K562 (cell line): ENCODE data around the gene CEP131. TPM values are rescaled to one million over a fixed set of nuclear protein-coding genes. Genes with fewer than 3 reads are reported as not detected.

ENCODE experiments used
- ADNP ChIP-seq: fragments of 200-800 bp; sonication (Bioruptor generic); IDR thresholded peaks from 2 replicates; pipeline ENCODE4 v1.6.1; 2016; ENCODE audit warnings: missing genetic modification characterization, missing compliant biosample characterization
- NR2C1 ChIP-seq, 2 experiments: fragments of 450-650 bp; IDR thresholded peaks; 2 replicates each; pipeline ENCODE4 v1.6.1; 2017; ENCODE audit warnings: mild to moderate bottlenecking in 2 of 2, antibody characterized with exemption in 1 of 2, inconsistent platforms in 1 of 2, missing compliant biosample characterization in 1 of 2, missing genetic modification characterization in 1 of 2
- STAT5A ChIP-seq: IDR thresholded peaks from 2 replicates; pipeline ENCODE4 v1.6.1; 2012; ENCODE audit warnings: low read length, inconsistent platforms, borderline replicate concordance
- ZNF12 ChIP-seq: sonication (generic); formaldehyde crosslinking; IDR thresholded peaks from 2 replicates; pipeline ENCODE4 v1.4.0; 2020; ENCODE audit warnings: mild to moderate bottlenecking, missing genetic modification reagents
- ZNF717 ChIP-seq: fragments of 250-450 bp; sonication (Bioruptor Pico); IDR thresholded peaks from 2 replicates; pipeline ENCODE4 v1.5.0; 2021
- polyA plus RNA-seq, 8 experiments: library from polyadenylated mRNA; depleted of rRNA in 4 of 8; stranded (reverse) in 5 of 8; unstranded in 3 of 8; fragments of >200 nt; fragmentation: Nextera tagmentation in 2 of 8; fragmentation: Illumina TruSeq in 1 of 8; extraction: Ambion mirVana in 2 of 8; extraction: Trizol in 1 of 8; gene quantifications; 2 replicates each; pipeline versions ENCODE4 v1.2.1 to v1.2.3, GENCODE V29; 2011 to 2014; ENCODE audit warnings: inconsistent platforms in 1 of 8, missing spikeins in 1 of 8
- total RNA-seq, 7 experiments: library from RNA; depleted of rRNA in 6 of 7; stranded (reverse); fragments of >200 nt in 6 of 7; fragmentation: Illumina TruSeq in 2 of 7; extraction: Trizol in 2 of 7; gene quantifications; 2 replicates each; pipeline versions ENCODE4 v1.2.1 to v1.2.3, GENCODE V29; 2011 to 2021; ENCODE audit warnings: low replicate concordance in 1 of 7
- TF ChIP-seq, protein P1 (sequence below): fragments of 150-350 bp; IDR thresholded peaks from 2 replicates; pipeline ENCODE4 v1.6.1; 2014; ENCODE audit warnings: low read depth, mild to moderate bottlenecking, low read length, borderline replicate concordance
- TF ChIP-seq, protein P2 (sequence below), 2 experiments: fragments of 450-650 bp in 1 of 2; sonication (generic) in 1 of 2; formaldehyde crosslinking in 1 of 2; IDR thresholded peaks in 1 of 2; conservative IDR thresholded peaks in 1 of 2; 2 replicates each; pipeline versions ENCODE4 v1.6.1 to v1.8.1; 2016 to 2023; ENCODE audit warnings: mild to moderate bottlenecking in 2 of 2, moderate library complexity in 2 of 2, inconsistent platforms in 1 of 2, missing genetic modification reagents in 1 of 2
- TF ChIP-seq, protein P3 (sequence below): IDR thresholded peaks from 2 replicates; pipeline ENCODE4 v1.6.1; 2012; ENCODE audit warnings: low read depth, low read length, improper control_type of control experiment, borderline replicate concordance
- TF ChIP-seq, protein P4 (sequence below): sonication (generic); formaldehyde crosslinking; IDR thresholded peaks from 2 replicates; pipeline ENCODE4 v1.8.0; 2023; ENCODE audit warnings: missing genetic modification reagents, mild to moderate bottlenecking, borderline replicate concordance
- TF ChIP-seq, protein P5 (sequence below): sonication (generic); formaldehyde crosslinking; IDR thresholded peaks from 2 replicates; pipeline ENCODE4 v1.8.1; 2022; ENCODE audit warnings: missing genetic modification reagents

Gene CEP131
- total and polyA plus RNA-seq, 9 of the 15 experiments (the other 6 are each of a cell fraction or from before 2014, with no cell fraction given), result 0.24 to 21.2 (median 2.3) TPM

DNA sequence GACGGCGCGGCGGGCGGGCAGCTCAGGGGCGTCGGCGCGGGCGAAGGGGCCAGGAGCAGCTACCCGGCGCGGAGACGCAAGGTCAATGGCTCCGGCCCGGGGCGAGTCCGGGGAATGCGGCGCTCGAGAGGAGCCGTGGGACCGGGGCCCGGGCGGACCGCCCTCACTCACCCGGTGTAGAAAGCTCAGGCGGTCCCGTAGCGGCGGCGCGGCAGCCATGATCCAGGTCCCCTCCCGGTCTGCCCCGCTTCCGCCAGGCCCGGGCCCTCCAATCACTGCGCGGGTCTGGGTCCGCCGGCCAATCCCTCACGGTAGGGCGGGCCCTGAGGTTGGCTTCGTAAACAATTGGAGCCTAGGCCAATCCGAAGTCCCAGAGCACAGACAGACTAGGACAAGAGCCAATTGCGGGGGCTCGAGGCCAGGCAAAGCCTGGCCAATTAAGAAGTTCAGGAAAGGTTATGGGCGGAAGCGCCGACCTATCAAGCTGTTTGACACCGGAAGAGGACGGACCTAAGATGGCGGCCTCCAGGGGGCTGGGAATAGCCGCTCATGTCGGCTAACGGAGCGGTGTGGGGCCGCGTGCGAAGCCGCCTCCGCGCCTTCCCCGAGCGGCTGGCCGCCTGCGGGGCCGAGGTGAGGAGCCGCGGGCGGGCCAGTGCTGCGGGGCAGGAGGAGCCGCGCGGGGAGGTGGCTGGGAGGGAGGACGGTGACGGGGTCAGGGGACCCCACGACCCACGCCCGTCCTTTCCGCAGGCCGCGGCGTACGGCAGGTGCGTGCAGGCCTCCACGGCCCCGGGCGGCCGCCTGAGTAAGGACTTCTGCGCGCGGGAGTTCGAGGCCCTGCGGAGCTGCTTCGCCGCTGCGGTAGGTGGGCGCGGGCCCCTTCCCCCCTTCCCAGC is 16.3 kb upstream of the CEP131 start, which contains the start of the genes NDUFAF8 and TEPSIN (continued):
- TF ChIP-seq, protein P1, sequence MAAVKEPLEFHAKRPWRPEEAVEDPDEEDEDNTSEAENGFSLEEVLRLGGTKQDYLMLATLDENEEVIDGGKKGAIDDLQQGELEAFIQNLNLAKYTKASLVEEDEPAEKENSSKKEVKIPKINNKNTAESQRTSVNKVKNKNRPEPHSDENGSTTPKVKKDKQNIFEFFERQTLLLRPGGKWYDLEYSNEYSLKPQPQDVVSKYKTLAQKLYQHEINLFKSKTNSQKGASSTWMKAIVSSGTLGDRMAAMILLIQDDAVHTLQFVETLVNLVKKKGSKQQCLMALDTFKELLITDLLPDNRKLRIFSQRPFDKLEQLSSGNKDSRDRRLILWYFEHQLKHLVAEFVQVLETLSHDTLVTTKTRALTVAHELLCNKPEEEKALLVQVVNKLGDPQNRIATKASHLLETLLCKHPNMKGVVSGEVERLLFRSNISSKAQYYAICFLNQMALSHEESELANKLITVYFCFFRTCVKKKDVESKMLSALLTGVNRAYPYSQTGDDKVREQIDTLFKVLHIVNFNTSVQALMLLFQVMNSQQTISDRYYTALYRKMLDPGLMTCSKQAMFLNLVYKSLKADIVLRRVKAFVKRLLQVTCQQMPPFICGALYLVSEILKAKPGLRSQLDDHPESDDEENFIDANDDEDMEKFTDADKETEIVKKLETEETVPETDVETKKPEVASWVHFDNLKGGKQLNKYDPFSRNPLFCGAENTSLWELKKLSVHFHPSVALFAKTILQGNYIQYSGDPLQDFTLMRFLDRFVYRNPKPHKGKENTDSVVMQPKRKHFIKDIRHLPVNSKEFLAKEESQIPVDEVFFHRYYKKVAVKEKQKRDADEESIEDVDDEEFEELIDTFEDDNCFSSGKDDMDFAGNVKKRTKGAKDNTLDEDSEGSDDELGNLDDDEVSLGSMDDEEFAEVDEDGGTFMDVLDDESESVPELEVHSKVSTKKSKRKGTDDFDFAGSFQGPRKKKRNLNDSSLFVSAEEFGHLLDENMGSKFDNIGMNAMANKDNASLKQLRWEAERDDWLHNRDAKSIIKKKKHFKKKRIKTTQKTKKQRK, result peak; percentile 97
- peak; percentile 93 for TF ChIP-seq NR2C1 (IDR thresholded peaks at IDR 0.05)
- TF ChIP-seq NR2C1 (tag; IDR thresholded peaks at IDR 0.05), result peak; percentile 95
- no peak for TF ChIP-seq ADNP
- TF ChIP-seq, protein P2, sequence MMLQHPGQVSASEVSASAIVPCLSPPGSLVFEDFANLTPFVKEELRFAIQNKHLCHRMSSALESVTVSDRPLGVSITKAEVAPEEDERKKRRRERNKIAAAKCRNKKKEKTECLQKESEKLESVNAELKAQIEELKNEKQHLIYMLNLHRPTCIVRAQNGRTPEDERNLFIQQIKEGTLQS (IDR thresholded peaks at IDR 0.05), result no peak
- TF ChIP-seq, protein P2 (CRISPR knock-in tag; conservative IDR thresholded peaks at IDR 0.05), result no peak
- no peak for TF ChIP-seq STAT5A
- 0 out of 2 replicates have a peak, but pooled peaks have one; percentile 3 for TF ChIP-seq ZNF12 (CRISPR knock-in tag)
- TF ChIP-seq ZNF717 (CRISPR knock-in tag), result no peak
- TF ChIP-seq, protein P3, sequence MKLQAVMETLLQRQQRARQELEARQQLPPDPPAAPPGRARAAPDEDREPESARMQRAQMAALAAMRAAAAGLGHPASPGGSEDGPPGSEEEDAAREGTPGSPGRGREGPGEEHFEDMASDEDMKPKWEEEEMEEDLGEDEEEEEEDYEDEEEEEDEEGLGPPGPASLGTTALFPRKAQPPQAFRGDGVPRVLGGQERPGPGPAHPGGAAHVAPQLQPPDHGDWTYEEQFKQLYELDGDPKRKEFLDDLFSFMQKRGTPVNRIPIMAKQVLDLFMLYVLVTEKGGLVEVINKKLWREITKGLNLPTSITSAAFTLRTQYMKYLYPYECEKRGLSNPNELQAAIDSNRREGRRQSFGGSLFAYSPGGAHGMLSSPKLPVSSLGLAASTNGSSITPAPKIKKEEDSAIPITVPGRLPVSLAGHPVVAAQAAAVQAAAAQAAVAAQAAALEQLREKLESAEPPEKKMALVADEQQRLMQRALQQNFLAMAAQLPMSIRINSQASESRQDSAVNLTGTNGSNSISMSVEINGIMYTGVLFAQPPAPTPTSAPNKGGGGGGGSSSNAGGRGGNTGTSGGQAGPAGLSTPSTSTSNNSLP, result peak; percentile 85; the same call in 1 of the 2 replicates
- TF ChIP-seq, protein P4, sequence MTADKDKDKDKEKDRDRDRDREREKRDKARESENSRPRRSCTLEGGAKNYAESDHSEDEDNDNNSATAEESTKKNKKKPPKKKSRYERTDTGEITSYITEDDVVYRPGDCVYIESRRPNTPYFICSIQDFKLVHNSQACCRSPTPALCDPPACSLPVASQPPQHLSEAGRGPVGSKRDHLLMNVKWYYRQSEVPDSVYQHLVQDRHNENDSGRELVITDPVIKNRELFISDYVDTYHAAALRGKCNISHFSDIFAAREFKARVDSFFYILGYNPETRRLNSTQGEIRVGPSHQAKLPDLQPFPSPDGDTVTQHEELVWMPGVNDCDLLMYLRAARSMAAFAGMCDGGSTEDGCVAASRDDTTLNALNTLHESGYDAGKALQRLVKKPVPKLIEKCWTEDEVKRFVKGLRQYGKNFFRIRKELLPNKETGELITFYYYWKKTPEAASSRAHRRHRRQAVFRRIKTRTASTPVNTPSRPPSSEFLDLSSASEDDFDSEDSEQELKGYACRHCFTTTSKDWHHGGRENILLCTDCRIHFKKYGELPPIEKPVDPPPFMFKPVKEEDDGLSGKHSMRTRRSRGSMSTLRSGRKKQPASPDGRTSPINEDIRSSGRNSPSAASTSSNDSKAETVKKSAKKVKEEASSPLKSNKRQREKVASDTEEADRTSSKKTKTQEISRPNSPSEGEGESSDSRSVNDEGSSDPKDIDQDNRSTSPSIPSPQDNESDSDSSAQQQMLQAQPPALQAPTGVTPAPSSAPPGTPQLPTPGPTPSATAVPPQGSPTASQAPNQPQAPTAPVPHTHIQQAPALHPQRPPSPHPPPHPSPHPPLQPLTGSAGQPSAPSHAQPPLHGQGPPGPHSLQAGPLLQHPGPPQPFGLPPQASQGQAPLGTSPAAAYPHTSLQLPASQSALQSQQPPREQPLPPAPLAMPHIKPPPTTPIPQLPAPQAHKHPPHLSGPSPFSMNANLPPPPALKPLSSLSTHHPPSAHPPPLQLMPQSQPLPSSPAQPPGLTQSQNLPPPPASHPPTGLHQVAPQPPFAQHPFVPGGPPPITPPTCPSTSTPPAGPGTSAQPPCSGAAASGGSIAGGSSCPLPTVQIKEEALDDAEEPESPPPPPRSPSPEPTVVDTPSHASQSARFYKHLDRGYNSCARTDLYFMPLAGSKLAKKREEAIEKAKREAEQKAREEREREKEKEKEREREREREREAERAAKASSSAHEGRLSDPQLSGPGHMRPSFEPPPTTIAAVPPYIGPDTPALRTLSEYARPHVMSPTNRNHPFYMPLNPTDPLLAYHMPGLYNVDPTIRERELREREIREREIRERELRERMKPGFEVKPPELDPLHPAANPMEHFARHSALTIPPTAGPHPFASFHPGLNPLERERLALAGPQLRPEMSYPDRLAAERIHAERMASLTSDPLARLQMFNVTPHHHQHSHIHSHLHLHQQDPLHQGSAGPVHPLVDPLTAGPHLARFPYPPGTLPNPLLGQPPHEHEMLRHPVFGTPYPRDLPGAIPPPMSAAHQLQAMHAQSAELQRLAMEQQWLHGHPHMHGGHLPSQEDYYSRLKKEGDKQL (CRISPR knock-in tag), result no peak
- TF ChIP-seq, protein P5, sequence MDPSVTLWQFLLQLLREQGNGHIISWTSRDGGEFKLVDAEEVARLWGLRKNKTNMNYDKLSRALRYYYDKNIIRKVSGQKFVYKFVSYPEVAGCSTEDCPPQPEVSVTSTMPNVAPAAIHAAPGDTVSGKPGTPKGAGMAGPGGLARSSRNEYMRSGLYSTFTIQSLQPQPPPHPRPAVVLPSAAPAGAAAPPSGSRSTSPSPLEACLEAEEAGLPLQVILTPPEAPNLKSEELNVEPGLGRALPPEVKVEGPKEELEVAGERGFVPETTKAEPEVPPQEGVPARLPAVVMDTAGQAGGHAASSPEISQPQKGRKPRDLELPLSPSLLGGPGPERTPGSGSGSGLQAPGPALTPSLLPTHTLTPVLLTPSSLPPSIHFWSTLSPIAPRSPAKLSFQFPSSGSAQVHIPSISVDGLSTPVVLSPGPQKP, result no peak
